VCaP (cell line): ENCODE results near the gene CES4A.

ENCODE experiments used
- H3K27ac ChIP-seq: fragments of 450-650 bp; 2 replicates; pipeline ENCODE4 v1.5.1; 2017
- TF ChIP-seq, protein P1 (sequence below): fragments of 450-650 bp; conservative IDR thresholded peaks from 2 replicates; pipeline ENCODE4 v1.5.1; 2017; ENCODE audit warnings: mild to moderate bottlenecking, moderate library complexity

CES4A gene

DNA sequence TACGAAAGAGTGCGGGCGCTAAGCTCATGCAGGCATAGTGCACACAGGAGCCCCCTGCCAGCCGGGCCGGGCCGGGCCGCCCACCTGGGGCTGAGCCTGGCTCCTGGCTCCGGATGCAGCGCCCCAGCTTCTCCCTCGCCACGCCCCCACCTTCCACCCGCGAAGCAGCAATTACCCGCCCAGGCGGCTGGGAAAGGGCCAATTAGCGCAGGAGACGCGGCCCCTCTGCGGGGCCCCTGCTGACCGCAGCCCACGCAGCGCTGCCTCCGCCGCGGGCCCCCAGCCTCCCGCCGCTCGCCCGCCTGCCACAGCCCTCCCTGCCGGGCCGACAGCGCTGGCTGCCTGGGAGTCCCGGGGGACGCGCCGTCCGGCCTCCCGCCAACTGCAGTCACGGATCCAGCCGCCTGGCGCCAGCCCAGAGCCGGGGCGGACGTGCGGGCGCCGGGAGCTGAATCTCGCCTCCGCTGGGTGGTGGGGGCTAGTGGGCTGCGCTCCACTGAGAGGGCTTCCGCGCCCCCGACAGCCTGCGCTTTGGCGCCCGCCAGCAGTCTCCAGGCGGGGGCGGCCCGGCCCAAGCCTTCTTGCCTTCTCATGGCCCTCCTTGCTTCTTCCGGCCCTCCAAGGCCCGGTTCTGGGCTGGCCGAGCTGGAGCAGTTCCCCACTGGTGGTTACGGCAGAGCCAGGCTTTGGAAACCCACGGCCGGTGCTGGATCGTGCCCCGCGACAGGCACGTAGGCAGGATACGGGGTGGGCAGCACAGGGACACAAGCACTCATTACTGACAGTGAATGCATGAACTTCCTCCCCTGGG is 25.6 kb downstream of the CES4A start:
- peak overlapping the region; percentile 48; the same call in 1 of the 2 replicates for H3K27ac ChIP-seq

DNA sequence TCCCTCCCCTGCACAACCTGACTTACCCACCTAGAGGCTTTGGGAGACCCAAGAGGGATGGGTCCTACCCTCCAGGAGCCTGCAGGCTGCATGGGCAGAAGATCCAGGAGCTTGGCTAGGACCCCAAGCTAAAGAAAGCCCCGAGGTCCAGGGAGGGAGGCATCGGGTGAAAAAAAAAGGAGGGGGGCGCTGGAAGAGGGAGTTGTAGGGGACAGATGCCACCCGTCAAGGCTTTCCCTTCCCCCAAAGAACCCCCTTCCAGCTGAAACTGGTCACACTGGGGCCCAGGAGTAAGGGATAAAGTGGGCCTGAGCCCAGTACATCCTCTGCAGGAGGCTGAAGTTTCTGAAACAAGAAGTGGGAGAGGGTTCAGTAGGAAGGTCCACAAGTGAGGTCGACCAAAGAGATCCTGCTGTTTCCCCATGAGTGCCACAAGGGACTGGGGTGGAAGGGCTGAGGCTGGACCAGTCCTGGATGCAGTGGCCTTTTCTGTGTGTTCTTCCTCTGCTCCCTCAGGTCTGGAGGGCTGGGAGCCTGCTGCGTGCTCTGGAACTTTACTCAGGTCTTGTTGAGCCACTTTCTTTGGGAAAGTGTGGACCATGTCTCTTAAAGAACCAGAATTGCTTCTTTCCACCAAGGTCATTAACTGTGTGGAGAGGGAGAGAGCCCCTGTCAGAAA is 26.4 kb downstream of the CES4A start:
- TF ChIP-seq, protein P1, sequence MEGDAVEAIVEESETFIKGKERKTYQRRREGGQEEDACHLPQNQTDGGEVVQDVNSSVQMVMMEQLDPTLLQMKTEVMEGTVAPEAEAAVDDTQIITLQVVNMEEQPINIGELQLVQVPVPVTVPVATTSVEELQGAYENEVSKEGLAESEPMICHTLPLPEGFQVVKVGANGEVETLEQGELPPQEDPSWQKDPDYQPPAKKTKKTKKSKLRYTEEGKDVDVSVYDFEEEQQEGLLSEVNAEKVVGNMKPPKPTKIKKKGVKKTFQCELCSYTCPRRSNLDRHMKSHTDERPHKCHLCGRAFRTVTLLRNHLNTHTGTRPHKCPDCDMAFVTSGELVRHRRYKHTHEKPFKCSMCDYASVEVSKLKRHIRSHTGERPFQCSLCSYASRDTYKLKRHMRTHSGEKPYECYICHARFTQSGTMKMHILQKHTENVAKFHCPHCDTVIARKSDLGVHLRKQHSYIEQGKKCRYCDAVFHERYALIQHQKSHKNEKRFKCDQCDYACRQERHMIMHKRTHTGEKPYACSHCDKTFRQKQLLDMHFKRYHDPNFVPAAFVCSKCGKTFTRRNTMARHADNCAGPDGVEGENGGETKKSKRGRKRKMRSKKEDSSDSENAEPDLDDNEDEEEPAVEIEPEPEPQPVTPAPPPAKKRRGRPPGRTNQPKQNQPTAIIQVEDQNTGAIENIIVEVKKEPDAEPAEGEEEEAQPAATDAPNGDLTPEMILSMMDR, result no peak
- peak overlapping the region; percentile 48; the same call in 1 of the 2 replicates for H3K27ac ChIP-seq

More for the DNA sequence above, 25.6 kb downstream of the CES4A start:
- TF ChIP-seq, protein P1, result peak; percentile 25; the same call in 1 of the 2 replicates

DNA sequence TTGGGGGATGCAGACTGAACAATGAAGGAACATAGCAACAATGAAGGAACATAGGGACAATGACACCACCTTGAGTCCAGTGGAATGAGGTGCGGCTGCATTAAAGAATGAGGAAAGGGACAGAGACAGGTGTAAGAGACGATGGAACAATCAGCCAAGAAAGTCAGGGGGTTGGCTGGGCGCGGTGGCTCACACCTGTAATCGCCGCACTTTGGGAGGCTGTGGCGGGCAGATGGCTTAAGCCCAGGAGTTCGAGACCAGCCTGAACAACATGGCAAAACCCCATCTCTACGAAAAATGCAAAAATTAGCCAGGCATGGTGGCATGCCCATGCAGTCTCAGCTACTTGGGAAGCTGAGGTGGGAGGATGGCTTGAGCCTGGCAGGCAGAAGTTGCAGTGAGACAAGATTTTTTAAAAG is 26.9 kb downstream of the CES4A start:
- TF ChIP-seq, protein P1, result 0 out of 2 replicates have a peak, but pooled peaks have one; percentile 22

DNA sequence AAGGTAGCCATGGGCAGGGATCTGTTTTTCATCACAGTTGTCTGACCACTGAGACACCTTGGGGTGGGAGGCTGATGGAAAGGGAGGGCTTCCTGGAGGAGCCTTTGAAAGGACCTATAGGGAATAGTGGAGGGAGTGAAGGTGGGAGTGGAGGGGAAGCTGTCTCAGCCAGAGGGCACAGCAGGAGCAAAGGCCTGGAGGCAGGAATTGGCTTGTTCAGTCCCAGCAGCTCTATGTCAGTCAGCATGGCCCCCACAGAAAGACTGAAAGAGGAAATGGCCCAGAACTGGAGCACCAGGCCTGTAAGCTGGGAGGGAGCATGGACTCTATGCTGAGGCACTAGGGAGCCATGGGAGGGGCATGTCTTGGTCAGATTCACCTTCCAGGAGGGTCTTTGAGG is 27.8 kb downstream of the CES4A start:
- TF ChIP-seq, protein P1, result no peak
- no peak overlapping the region for H3K27ac ChIP-seq

More for the DNA sequence above, 26.9 kb downstream of the CES4A start:
- no peak overlapping the region for H3K27ac ChIP-seq

DNA sequence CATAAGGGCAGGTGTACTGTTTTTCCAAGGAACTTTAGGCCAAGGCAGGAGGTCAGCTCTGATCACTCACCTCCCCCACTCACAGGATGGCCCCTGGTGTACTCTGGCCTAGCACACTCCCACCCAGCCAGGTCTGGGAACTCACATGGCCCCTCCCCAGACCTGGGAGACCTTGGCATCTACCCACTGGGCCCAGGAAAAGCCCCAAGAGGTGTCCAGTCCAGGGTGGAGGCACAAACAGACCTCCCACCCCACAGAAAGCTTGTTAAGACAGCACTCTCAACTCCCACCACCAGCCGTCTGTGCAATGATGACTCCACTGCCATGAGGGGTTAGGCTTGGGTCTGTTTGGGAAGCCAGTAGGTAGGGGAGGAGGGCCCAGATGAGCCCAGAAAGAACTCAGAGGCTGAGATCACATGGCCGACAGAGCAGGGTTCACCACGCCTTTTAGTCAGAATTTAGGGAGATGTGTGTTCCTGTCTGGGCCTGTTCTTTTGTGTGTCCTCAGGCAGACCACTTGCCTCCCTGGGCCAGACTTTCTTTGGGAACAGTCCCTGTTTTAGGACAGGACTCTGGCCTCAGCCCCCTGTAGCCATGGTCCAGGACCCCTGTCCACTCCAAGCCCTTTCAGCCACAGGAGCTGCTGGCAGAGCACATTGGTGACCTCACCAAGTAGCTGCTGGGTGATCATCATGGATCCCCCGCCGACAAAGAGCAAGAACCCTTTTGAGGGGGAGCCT is 28.5 kb downstream of the CES4A start:
- H3K27ac ChIP-seq, result no peak overlapping the region
- TF ChIP-seq, protein P1, result no peak

DNA sequence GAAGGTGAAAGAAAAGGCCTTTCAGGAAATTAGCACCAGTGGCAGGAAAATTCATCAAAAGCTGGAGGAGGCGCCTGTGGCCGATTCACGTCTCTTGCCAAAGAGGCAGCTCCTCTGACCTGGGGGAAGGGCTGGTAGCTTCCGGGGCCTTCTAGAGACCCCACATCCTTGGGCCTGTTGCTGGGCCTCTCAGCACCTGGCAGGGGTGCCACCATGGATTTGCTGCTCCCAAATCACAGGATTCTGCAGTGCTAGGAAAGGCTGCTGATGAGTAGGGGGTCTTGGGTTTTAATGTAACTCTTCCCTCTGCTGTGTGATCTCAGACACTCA is 29.0 kb downstream of the CES4A start:
- H3K27ac ChIP-seq, result no peak overlapping the region
- TF ChIP-seq, protein P1, result no peak
